K562 (cell line): Measurements from ENCODE around the gene SYNJ2.

Experiments used
- CTCF ChIP-seq, 3 experiments: IDR thresholded peaks in 2 of 3; conservative IDR thresholded peaks in 1 of 3; 2 replicates each; pipeline ENCODE4 v1.5.1; 2011 to 2012; ENCODE audit warnings: low read length in 3 of 3, mild to moderate bottlenecking in 3 of 3, control low read depth in 2 of 3, improper control_type of control experiment in 1 of 3, inconsistent platforms in 1 of 3, low read depth in 1 of 3, mixed read lengths in 1 of 3, moderate library complexity in 1 of 3; ENCODE audit not compliant: insufficient read depth in 2 of 3
- EGR1 ChIP-seq: fragments of 450-650 bp; conservative IDR thresholded peaks from 2 replicates; pipeline ENCODE4 v1.6.1; 2017; ENCODE audit warnings: mild to moderate bottlenecking
- ETV5 ChIP-seq: sonication (generic); formaldehyde crosslinking; IDR thresholded peaks from 2 replicates; pipeline ENCODE4 v1.4.0; 2020; ENCODE audit warnings: low read depth, mild to moderate bottlenecking, missing genetic modification reagents
- EZH2 ChIP-seq: IDR thresholded peaks from 2 replicates; pipeline ENCODE4 v1.6.1; 2012; ENCODE audit warnings: low read depth, mild to moderate bottlenecking, inconsistent platforms, low read length, borderline replicate concordance
- GTF3C2 ChIP-seq: IDR thresholded peaks from 3 replicates; pipeline ENCODE4 v1.6.1; 2011; ENCODE audit warnings: borderline replicate concordance, mild to moderate bottlenecking, moderate library complexity; ENCODE audit not compliant: insufficient read length; ENCODE audit errors: extremely low read depth
- NFRKB ChIP-seq: fragments of 450-650 bp; IDR thresholded peaks from 2 replicates; pipeline ENCODE4 v1.6.1; 2016; ENCODE audit warnings: low read depth
- POLR2AphosphoS5 ChIP-seq: IDR thresholded peaks from 2 replicates; pipeline ENCODE4 v1.6.1; 2011; ENCODE audit warnings: mild to moderate bottlenecking, low read depth, low read length, moderate library complexity; ENCODE audit not compliant: control insufficient read depth, insufficient read depth
- SFPQ ChIP-seq: fragments of 200-400 bp; formaldehyde crosslinking; IDR thresholded peaks from 2 replicates; pipeline ENCODE4 v1.6.1; 2017; ENCODE audit warnings: mild to moderate bottlenecking, low read depth, low read length, moderate library complexity
- ZNF121 ChIP-seq: sonication (generic); formaldehyde crosslinking; conservative IDR thresholded peaks from 2 replicates; pipeline ENCODE4 v1.8.0; 2022; ENCODE audit warnings: missing genetic modification reagents

- TF ChIP-seq ZNF121 (CRISPR knock-in tag) = no peak
- no peak for TF ChIP-seq POLR2AphosphoS5
- TF ChIP-seq CTCF (IDR thresholded peaks at IDR 0.05 in 2 of 3, conservative IDR thresholded peaks at IDR 0.05 in 1 of 3; ENCODE audit: insufficient read depth in 2 of 3, low read depth in 1 of 3, low read length in 3 of 3) = no peak
- TF ChIP-seq NFRKB = no peak
- no peak for TF ChIP-seq SFPQ
- TF ChIP-seq GTF3C2 = no peak
- TF ChIP-seq EZH2 = no peak
- no peak for TF ChIP-seq EGR1
- TF ChIP-seq ETV5 (CRISPR knock-in tag) = no peak
These were observed 70.3 kb downstream of the SYNJ2 start for GRCh38 chr6:158051968-158052367.
